ENCODE measurements around the gene KIFC3. TPM values are rescaled to one million over a fixed set of nuclear protein-coding genes. Genes with fewer than 3 reads are reported as not detected.
"Not testable (repeated sequence)": the region's sequence is repeated elsewhere in the genome, so short reads cannot be mapped to it uniquely, and the experiment has no call there.

KIFC3 gene
- total RNA-seq, 1 experiment from 2014 or later, result not detected

DNA sequence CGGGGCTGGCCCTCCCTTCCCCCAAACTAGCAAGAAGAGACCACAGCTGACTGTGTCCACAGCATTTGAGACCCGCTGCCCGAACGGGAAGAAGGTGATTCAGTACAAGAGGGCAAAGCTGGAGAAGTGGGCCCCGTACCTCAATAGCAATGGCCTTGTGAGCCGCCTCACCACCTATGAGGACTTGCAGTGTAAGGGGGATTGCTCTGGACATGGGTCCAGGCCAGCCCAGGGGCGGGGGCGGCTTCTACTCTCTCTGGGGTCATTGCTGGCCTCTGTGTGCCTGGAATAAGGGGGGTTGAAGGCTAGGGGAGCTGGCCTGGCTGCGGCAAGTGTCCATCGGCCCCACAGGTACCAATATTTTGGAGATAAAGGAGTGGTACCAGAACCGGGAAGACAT lies 79.6 kb downstream of the KIFC3 start:
- Histone ChIP-seq H3K36me3 (ENCODE audit: insufficient read depth, low read length) (no peaks in the 10 kb centered on the region), H3K4me2 (ENCODE audit: low read depth, low read length, poor library complexity, severe bottlenecking) (no peak overlapping the region), H3K27ac (ENCODE audit: low read length) (no peak overlapping the region), H3K9me3 (ENCODE audit: low read length) (no peaks in the 10 kb centered on the region), H4K20me1 (ENCODE audit: insufficient read depth, low read depth, low read length) (no peaks in the 10 kb centered on the region), H3K9me2 (replicated peaks; ENCODE audit: insufficient read depth, low read length) (no peaks in the 10 kb centered on the region), H3K79me2 (ENCODE audit: low read length) (no peaks in the 10 kb centered on the region), H2AFZ (ENCODE audit: low read length) (no peak overlapping the region), H3K9ac (ENCODE audit: low read length) (no peak overlapping the region), H3K27me3 (ENCODE audit: low read length) (no peaks in the 10 kb centered on the region), H3K4me1 (ENCODE audit: low read length) (no peaks in the 10 kb centered on the region), H3K4me3 (ENCODE audit: low read length) (no peak overlapping the region)
- no peak for DNase-seq

DNA sequence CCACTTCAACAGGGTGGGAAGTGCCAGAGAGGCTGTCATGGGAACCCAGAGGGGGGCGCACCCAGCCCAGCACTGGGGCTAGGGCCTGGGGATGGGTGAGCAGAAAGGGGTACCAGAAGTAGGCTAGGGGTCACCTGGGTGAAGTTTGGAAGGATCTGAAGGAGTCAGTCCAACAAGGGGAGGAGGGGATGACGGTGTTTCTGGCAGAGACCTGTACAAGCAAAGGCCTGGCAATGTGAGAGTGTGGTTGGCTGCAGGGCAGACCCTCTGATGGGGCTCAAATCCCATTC lies 80.1 kb downstream of the KIFC3 start:
- no peaks in the 10 kb centered on the region for H3K4me1 ChIP-seq (ENCODE audit: low read length)
- H3K27me3 ChIP-seq (ENCODE audit: low read length), result no peaks in the 10 kb centered on the region
- no peaks in the 10 kb centered on the region for H3K9me3 ChIP-seq (ENCODE audit: low read length)
- H3K9ac ChIP-seq (ENCODE audit: low read length), result no peak overlapping the region
- no peak overlapping the region for H3K4me2 ChIP-seq (ENCODE audit: low read depth, low read length, poor library complexity, severe bottlenecking)
- H3K4me3 ChIP-seq (ENCODE audit: low read length), result no peak overlapping the region
- H3K9me2 ChIP-seq (replicated peaks; ENCODE audit: insufficient read depth, low read length), result no peaks in the 10 kb centered on the region
- no peaks in the 10 kb centered on the region for H3K36me3 ChIP-seq (ENCODE audit: insufficient read depth, low read length)
- no peaks in the 10 kb centered on the region for H3K79me2 ChIP-seq (ENCODE audit: low read length)
- DNase-seq, result no peak
- H4K20me1 ChIP-seq (ENCODE audit: insufficient read depth, low read depth, low read length), result no peaks in the 10 kb centered on the region
- H2AFZ ChIP-seq (ENCODE audit: low read length), result no peak overlapping the region
- no peak overlapping the region for H3K27ac ChIP-seq (ENCODE audit: low read length)

DNA sequence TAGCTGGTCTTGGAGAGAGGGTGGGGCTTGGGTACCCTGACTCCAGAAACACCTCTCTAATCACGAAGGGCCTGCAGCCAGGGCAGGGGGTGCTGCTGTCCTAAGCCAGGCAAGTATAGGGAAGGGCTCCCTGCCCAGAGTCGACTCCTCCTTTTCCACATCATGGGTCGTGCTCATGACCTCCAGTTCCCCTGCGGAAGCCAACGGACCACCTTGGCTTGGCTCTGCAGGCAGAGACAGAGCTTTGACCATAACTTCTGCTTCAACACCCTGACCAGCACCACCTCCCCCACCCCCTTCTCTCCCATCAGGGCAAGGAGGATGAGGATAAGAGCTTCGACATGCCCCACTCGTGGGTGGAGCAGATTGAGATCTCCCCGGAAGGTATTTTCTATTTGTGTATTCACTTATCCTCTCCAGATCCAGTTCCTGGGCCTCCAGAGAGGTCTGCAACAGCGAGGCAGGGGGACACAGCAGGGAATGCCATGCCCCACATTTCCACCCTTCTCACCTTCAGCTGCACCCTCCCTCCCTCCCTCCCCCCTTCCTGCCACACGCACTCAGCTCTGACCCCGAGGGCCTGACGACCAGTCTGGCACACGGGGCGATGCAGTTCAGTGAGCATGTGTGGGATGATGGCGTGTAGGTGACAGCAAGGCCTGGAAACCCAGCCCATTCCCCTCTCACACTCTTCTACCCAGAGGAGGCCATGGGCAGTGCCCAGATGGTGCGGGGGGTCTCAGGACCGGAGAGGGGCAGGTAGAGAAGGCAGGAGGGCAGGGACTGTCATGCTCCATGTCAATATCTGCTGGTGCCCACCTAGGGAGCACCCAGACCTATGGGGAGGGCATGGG lies 80.7 kb downstream of the KIFC3 start:
- H2AFZ ChIP-seq (ENCODE audit: low read length), result no peak overlapping the region
- no peaks in the 10 kb centered on the region for H3K4me1 ChIP-seq (ENCODE audit: low read length)
- no peak overlapping the region for H3K27ac ChIP-seq (ENCODE audit: low read length)
- H3K36me3 ChIP-seq (ENCODE audit: insufficient read depth, low read length), result no peaks in the 10 kb centered on the region
- no peaks in the 10 kb centered on the region for H4K20me1 ChIP-seq (ENCODE audit: insufficient read depth, low read depth, low read length)
- H3K4me2 ChIP-seq (ENCODE audit: low read depth, low read length, poor library complexity, severe bottlenecking), result no peak overlapping the region
- no peak for DNase-seq
- H3K4me3 ChIP-seq (ENCODE audit: low read length), result no peak overlapping the region
- no peaks in the 10 kb centered on the region for H3K79me2 ChIP-seq (ENCODE audit: low read length)
- no peaks in the 10 kb centered on the region for H3K27me3 ChIP-seq (ENCODE audit: low read length)
- H3K9ac ChIP-seq (ENCODE audit: low read length), result no peak overlapping the region
- no peaks in the 10 kb centered on the region for H3K9me3 ChIP-seq (ENCODE audit: low read length)
- H3K9me2 ChIP-seq (replicated peaks; ENCODE audit: insufficient read depth, low read length), result no peaks in the 10 kb centered on the region

DNA sequence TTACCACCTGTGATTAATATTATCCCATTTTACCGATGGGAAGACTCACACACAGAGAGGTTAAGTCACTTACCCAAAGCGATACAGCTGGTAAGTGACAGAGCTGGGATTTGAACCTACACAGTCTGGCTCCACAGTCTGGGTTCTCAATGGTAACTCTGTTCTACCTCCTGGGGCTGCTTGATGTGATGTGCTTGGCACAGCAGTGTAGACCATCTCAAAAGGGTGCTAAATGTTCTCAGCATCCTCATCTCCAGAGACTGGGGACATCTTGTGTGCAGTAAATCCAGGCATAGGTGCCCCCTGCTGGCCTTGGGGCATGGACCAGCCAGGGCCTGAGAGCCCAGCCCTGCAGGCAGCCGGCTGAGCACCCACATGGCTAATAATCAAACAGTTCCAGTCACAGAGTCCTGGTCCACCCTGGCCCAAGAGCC lies 82.1 kb downstream of the KIFC3 start:
- peak; percentile 74 for DNase-seq
- no peaks in the 10 kb centered on the region for H3K79me2 ChIP-seq (ENCODE audit: low read length)
- no peaks in the 10 kb centered on the region for H3K27me3 ChIP-seq (ENCODE audit: low read length)
- no peaks in the 10 kb centered on the region for H3K4me1 ChIP-seq (ENCODE audit: low read length)
- H3K9me2 ChIP-seq (replicated peaks; ENCODE audit: insufficient read depth, low read length), result no peaks in the 10 kb centered on the region
- H3K9ac ChIP-seq (ENCODE audit: low read length), result no peak overlapping the region
- H3K27ac ChIP-seq (ENCODE audit: low read length), result no peak overlapping the region
- no peak overlapping the region for H2AFZ ChIP-seq (ENCODE audit: low read length)
- H3K9me3 ChIP-seq (ENCODE audit: low read length), result no peaks in the 10 kb centered on the region
- no peak overlapping the region for H3K4me3 ChIP-seq (ENCODE audit: low read length)
- H3K4me2 ChIP-seq (ENCODE audit: low read depth, low read length, poor library complexity, severe bottlenecking), result no peak overlapping the region
- no peaks in the 10 kb centered on the region for H4K20me1 ChIP-seq (ENCODE audit: insufficient read depth, low read depth, low read length)
- no peaks in the 10 kb centered on the region for H3K36me3 ChIP-seq (ENCODE audit: insufficient read depth, low read length)

DNA sequence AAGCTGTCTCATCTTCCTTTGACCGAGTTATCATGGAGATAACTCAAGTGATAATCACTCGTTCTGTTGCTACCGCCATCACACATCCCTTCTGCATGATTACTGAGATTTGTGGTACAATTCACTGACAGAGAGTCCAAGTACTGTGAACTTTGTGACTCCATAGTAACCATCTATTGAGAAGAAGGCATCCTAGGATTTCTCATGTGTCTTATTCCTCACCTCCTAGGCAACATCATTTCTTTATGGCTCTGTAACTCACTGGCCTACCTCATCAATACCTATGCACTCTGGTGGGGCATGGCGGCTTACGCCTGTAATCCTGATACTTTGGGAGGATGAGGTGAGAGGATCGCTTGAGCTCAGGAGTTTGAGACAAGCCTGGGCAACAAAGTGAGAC lies 88.2 kb downstream of the KIFC3 start:
- Histone ChIP-seq H3K27me3 (ENCODE audit: low read length) (no peaks in the 10 kb centered on the region), H3K9ac (ENCODE audit: low read length) (no peak overlapping the region), H4K20me1 (ENCODE audit: insufficient read depth, low read depth, low read length) (no peaks in the 10 kb centered on the region), H3K4me3 (ENCODE audit: low read length) (no peak overlapping the region), H3K9me3 (ENCODE audit: low read length) (no peaks in the 10 kb centered on the region), H3K36me3 (ENCODE audit: insufficient read depth, low read length) (no peaks in the 10 kb centered on the region), H3K4me1 (ENCODE audit: low read length) (peaks cover 4% of the 10 kb centered on the region), H3K27ac (ENCODE audit: low read length) (no peak overlapping the region), H3K79me2 (ENCODE audit: low read length) (no peaks in the 10 kb centered on the region), H2AFZ (ENCODE audit: low read length) (no peak overlapping the region), H3K9me2 (replicated peaks; ENCODE audit: insufficient read depth, low read length) (no peaks in the 10 kb centered on the region), H3K4me2 (ENCODE audit: low read depth, low read length, poor library complexity, severe bottlenecking) (no peak overlapping the region)
- no peak for DNase-seq

DNA sequence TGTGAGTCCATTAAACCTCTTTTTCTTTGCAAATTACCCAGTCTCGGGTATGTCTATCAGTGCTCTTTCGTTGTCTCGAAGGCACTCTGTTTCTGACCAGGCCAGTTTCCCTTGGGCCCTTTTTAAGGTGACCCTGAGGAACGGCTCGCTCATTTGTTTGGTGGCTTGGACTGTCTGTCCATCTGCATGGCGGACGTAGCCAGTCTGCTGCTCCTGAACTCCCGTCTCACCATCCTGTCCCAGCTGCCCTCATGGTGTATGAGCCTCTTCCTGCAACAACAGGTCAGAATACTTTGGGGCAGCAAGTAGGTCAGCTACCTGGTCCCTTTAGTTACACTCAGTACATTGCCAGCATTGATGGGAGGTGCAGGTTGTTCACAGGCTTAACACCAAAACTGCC lies 88.7 kb downstream of the KIFC3 start:
- Histone ChIP-seq H4K20me1 (ENCODE audit: insufficient read depth, low read depth, low read length) (no peaks in the 10 kb centered on the region), H3K27ac (ENCODE audit: low read length) (no peak overlapping the region), H3K79me2 (ENCODE audit: low read length) (no peaks in the 10 kb centered on the region), H3K4me2 (ENCODE audit: low read depth, low read length, poor library complexity, severe bottlenecking) (no peak overlapping the region), H3K9me3 (ENCODE audit: low read length) (no peaks in the 10 kb centered on the region), H3K9ac (ENCODE audit: low read length) (no peak overlapping the region), H2AFZ (ENCODE audit: low read length) (no peak overlapping the region), H3K4me1 (ENCODE audit: low read length) (peaks cover 4% of the 10 kb centered on the region), H3K36me3 (ENCODE audit: insufficient read depth, low read length) (no peaks in the 10 kb centered on the region), H3K4me3 (ENCODE audit: low read length) (no peak overlapping the region), H3K9me2 (replicated peaks; ENCODE audit: insufficient read depth, low read length) (no peaks in the 10 kb centered on the region), H3K27me3 (ENCODE audit: low read length) (no peaks in the 10 kb centered on the region)
- DNase-seq, result no peak

DNA sequence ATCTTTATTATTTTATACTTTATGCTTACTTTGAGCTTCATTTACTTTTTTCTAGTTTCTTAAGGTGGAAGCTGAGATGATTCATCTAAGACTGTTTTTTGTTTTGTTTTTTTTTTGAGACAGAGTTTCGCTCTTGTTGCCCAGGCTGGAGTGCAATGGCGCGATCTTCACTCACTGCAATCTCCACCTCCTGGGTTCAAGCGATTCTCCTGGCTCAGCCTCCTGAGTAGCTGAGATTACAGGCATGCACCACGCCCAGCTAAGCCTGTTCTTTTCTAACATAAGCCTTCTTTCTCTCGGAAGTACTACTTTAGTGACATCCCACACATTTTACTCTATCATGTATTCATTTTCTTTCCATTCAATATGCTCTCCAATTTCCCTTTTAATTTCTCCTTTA lies 89.7 kb downstream of the KIFC3 start:
- not testable (repeated sequence) for H3K9me3 ChIP-seq (ENCODE audit: low read length); H3K36me3 ChIP-seq (ENCODE audit: insufficient read depth, low read length); DNase-seq; H3K4me3 ChIP-seq (ENCODE audit: low read length); H3K9me2 ChIP-seq (replicated peaks; ENCODE audit: insufficient read depth, low read length); H2AFZ ChIP-seq (ENCODE audit: low read length); H3K79me2 ChIP-seq (ENCODE audit: low read length); H3K4me2 ChIP-seq (ENCODE audit: low read depth, low read length, poor library complexity, severe bottlenecking); H3K27ac ChIP-seq (ENCODE audit: low read length); H3K27me3 ChIP-seq (ENCODE audit: low read length); H4K20me1 ChIP-seq (ENCODE audit: insufficient read depth, low read depth, low read length); H3K4me1 ChIP-seq (ENCODE audit: low read length); H3K9ac ChIP-seq (ENCODE audit: low read length)

DNA sequence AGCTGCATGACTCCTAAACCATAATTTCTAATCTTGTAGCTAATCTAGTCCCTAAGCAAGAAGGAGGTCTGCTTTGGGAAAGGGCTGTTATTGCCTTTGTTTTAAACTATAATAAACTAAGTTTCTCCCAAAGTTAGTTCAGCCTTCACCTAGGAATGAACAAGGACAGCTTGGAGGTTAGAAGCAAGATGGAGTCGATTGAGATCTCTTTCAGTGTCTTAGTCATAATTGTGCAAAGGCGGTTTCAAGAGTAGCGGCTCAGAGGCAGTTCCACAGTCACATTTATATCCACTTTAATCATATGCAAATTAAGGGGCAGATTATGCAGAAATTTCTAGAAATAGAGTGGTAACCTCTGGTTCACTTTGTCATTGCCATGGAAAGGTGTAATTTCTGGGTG lies 90.3 kb downstream of the KIFC3 start:
- DNase-seq, result no peak

More for the DNA sequence above, 90.3 kb downstream of the KIFC3 start:
- H3K9me3 ChIP-seq (ENCODE audit: low read length), result no peaks in the 10 kb centered on the region
- no peak overlapping the region for H2AFZ ChIP-seq (ENCODE audit: low read length)
- no peak overlapping the region for H3K4me2 ChIP-seq (ENCODE audit: low read depth, low read length, poor library complexity, severe bottlenecking)
- no peaks in the 10 kb centered on the region for H3K27me3 ChIP-seq (ENCODE audit: low read length)
- no peaks in the 10 kb centered on the region for H3K9me2 ChIP-seq (replicated peaks; ENCODE audit: insufficient read depth, low read length)
- no peaks in the 10 kb centered on the region for H3K36me3 ChIP-seq (ENCODE audit: insufficient read depth, low read length)
- H4K20me1 ChIP-seq (ENCODE audit: insufficient read depth, low read depth, low read length), result no peaks in the 10 kb centered on the region
- H3K27ac ChIP-seq (ENCODE audit: low read length), result no peak overlapping the region
- no peak overlapping the region for H3K4me3 ChIP-seq (ENCODE audit: low read length)
- no peaks in the 10 kb centered on the region for H3K79me2 ChIP-seq (ENCODE audit: low read length)
- no peak overlapping the region for H3K9ac ChIP-seq (ENCODE audit: low read length)
- H3K4me1 ChIP-seq (ENCODE audit: low read length), result peaks cover 4% of the 10 kb centered on the region
